ENCODE measurements around the gene ACTL8.

Gene ACTL8

GRCh38 chr1:17834561-17835100, 79.5 kb downstream of the ACTL8 start:
- no peak overlapping the region for H3K27ac ChIP-seq
- no peak for TF ChIP-seq CTCF (conservative IDR thresholded peaks at IDR 0.05)

DNA sequence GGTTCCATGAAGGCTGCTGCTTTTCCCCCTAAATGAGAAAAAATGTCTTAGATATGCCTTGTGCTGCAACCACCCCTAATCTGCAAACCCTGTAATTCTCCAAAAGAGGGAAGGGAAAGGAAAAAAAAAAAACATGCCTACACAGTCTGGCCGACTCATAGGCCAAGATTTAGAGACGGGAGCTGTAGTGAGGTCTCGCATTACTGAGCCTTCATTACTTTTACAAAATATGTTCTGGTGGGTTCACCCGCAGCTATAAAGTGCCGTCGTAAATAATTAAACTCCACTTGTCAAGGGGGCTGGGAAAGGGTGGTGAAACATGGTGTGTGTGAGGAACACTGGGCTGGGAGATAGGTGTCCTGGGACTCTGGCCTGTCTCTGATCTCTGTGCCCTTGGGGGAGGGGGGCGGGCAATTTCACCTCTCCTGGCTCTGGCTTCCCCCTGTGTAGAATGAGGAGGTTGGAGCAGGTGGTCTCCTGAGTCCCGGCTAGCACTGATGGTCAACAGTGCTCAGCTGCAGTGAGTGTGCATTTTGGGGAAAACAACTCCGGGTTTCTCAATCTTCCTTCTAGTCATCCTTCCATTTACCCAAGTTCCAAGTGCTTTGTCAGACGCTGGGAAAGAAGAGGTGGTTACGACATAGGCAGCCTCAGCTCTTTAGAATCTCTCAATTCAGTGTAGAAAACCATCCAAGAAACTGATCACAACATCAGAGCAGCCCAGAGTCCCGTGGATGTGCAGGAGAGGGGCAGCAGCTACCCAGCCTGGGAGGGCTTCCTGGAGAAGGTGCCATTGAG, 82.3 kb downstream of the ACTL8 start:
- TF ChIP-seq CTCF (conservative IDR thresholded peaks at IDR 0.05), result no peak
- no peak overlapping the region for H3K27ac ChIP-seq

GRCh38 chr1:17839641-17840196, 84.6 kb downstream of the ACTL8 start:
- H3K27ac ChIP-seq, result no peak overlapping the region
- no peak for TF ChIP-seq CTCF (conservative IDR thresholded peaks at IDR 0.05)

DNA sequence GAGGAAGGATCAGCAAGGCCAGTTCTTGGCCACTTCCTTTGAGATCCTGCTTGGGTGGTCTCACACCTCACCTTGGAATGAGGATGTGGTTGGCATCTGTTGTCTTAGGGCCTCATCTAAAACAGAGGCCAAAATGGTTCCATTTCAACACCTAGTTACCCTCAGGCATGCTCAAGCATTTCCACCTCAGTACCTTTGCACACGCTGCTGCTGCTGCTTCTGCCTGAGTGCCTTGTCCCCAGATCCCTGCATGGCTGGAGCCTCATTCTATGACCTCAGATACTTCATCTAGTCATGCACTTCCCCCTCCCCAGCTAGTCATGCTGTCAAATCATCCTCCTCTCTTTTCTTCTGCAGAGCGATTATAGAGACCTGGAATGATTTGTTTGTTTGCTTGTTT, 86.8 kb downstream of the ACTL8 start:
- no peak overlapping the region for H3K27ac ChIP-seq
- TF ChIP-seq CTCF (conservative IDR thresholded peaks at IDR 0.05), result no peak

DNA sequence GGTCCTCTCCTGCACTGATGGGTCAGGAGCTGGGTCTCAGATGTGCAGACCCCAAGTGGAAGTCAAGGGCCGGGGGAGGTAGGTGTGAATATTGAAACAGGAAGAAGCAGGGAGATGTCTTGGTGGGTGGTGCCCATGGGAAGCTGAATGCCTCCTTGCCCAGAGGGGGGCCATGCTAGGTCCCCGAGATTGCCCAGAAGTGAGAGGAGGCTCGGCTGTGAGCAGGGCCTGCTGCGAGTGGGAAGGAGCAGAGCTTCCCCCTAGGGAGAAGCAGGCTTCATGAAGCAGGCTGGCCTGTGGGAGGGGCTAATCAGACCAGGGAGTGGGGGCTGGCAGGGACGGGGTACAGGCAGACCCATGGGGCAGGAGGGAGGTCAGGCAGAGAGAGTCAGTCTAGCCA, 87.6 kb downstream of the ACTL8 start:
- H3K27ac ChIP-seq, result no peak overlapping the region
- no peak for TF ChIP-seq CTCF (conservative IDR thresholded peaks at IDR 0.05)

DNA sequence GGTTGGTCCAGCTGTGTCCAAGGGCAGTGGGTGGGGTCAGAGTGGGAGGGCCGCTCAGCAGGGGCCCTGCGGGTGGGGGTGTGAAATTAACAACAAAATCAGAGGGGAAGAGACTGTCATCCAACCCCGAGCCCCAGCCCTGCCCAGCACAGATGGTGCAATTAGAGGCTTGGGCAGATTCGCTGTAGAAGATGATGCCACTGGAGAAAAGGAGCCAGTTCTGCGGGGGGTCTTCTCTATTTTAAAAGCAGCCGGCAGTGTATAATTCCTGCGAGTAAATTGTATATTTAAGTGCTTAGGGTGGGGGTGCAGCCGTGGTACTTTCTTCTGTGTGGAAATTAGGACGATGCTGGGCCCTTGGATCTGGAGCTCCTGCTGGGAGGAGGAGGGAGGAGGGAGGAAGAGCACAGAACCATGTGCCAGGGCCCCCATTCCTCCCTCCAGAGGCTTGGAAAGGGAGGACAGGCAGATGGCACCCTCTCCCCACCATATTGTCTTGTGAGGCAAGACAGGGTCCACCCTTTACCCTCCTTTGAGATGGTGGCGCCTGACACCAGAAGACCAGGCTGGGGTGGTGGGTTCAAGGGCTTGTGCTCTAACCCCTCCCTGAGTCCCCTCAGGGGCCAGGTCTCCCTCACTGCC, 89.2 kb downstream of the ACTL8 start:
- H3K27ac ChIP-seq, result no peak overlapping the region
- no peak for TF ChIP-seq CTCF (conservative IDR thresholded peaks at IDR 0.05)

- no peak overlapping the region for H3K27ac ChIP-seq
- TF ChIP-seq CTCF (conservative IDR thresholded peaks at IDR 0.05), result no peak
Observed at GRCh38 chr1:17845583-17845982, 90.5 kb downstream of the ACTL8 start.
